Stimulated activated CD4-positive, alpha-beta T cell treated with anti-CD3 and anti-CD28 coated beads, Interleukin-1b, Interleukin-23, amount 100 ng/mL, for 48 hours (primary cell): ENCODE data around the gene PAX2.

Experiments
- DNase-seq: peaks from one replicate; pipeline ENCODE4 v3.0.0-alpha.2; 2020

The PAX2 gene

DNA sequence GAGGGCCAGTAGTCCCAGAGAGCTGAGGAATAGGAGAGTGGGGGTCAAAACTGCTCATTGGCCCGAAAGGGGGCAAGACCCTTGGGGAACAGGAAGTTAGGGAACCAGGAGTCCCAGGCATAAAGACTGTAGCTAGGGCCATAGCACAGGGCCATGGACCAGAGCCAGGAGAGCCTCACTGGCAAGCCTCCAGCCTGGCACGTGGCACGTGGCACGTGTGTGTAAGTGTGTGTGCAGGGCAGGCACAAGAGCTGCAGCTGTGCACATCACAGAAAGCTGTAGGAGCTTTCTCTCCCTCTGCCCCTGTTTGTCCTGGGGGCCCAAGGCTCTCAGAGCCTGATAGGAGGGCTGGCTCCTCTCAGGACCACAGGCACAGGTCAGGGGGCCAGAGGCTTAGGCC lies 119.6 kb downstream of the PAX2 start:
- no peak for DNase-seq

- no peak for DNase-seq
Measured at GRCh38 chr10:100866010-100866409, 120.6 kb downstream of the PAX2 start.

DNA sequence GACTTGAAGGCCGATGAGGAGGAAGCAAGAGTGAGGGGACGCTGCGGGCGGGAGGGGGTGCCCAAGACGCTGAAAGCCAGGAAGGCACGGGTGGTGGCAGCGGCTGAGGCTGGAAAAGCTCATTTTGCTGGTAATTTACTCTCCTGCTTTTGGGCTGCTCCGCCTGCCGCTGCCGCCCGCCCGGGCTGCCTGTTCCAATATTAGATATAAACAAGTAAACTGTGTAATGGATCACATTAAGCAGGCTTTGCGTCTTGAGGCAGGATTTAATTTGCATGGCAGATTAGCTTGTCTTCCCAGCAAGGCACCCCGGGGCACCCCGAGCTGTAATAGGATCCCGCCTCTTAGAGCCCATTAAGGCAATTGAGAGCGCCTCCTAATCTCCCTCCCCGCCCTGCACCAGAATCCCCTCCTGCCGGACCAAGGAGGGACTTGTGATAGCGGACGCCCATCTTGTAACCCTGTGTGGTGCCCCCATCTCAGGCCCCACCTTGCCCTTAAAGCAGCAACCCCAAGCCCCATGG lies 121.3 kb downstream of the PAX2 start:
- DNase-seq = no peak

DNA sequence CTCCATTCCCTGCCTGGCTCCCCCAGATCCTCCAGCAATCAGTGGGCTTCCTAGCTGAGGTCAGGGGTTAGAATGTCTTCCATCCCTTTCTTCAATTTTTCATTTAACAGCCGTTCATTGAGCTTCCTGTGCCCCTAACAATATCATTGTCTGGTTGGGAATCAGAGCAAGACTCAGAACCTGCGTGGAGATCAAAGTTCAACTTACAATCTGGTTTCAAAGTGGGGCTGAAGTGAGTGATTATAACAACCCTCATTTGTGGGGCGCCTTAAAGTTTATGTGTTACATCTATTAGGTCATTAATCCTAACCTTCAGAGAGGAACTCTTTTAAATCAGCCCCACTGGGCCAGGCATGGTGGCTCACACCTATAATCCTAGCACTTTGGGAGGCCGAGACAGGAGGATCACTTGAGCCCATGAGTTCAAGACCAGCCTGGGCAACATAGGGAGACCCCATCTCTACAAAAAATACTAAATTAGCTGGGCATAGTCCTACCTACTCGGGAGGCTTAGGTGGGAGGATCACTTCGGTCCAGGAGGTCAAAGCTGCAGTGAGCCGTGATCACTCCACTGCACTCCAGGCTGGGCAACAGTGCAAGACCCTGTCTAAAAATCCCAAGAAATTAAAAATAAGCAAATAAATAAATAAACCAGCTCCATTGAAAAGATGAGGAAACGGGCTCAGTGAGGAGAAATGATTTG lies 122.0 kb downstream of the PAX2 start:
- DNase-seq = no peak

DNA sequence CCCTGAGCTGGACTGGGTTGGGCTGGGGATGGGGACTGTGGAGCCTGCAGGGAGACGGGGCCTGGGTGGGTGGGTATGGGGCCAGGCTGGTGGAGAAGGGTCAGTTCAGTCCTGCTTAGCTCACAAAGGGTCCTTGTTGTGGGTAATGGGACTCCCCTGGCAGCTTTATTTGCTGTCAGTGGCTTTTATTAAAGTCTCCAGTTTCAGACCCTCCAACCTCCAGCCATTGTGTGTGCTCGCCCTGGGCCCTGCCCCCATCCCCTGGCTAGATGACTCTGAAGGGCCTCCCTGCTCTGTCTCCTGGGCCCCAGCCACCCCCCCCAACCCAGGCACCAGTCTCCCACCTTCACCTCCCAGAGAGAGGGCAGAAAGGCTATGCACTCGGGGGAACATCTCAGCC lies 123.0 kb downstream of the PAX2 start:
- DNase-seq = no peak

DNA sequence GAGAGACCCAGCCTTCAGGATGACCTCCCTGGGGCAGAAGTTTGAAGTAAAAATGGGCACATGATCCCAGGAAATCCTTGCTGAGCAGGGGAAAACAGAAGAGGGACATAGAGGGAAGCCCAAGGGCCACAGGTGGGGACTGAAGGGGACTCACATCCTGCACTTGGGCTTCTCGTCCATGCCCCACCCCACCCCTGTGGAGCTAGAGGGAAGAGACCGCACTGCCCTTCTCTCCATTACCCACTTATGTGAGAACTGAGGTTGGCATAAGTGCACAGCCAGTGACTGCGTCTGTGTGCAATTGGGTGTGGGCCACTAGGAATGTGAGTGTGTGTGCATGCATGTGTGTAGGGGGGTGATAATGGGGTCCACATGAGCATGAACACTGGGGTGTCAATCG lies 124.0 kb downstream of the PAX2 start:
- no peak for DNase-seq

- DNase-seq = peak; percentile 65
Measured at GRCh38 chr10:100872034-100872791, 126.8 kb downstream of the PAX2 start.

DNA sequence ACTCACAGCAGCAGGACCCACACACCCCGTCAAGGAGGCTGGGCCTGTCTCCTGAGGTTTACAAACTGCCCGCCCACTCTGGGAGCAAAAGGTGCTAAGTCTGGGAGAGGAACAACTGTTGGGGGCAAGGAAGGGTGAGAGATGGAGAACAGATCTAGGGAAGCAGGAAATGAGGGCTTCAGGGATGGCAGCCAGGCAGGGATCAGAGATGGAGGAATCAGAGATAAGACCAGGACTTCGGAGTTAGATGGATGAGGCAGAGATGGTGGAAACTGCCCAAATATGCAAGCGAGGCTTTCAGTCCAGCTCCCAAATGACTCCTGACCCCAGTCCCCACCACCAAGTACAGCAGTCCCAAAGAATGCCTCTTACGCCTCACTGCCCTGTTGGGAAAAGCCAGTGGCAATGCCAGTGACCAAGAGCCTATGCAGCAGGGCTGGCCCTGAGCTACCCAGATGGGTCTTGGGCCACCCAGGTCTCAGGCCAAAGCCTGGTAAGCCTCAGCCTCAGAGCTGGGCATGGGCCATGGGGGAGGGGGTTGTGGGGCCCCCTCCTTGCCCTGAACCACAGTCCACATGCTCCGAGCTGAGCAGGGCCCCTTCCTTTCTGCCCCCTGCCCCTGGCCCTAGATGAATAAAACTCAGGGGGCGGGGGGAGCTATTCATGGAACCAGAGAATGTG lies 127.9 kb downstream of the PAX2 start:
- no peak for DNase-seq

DNA sequence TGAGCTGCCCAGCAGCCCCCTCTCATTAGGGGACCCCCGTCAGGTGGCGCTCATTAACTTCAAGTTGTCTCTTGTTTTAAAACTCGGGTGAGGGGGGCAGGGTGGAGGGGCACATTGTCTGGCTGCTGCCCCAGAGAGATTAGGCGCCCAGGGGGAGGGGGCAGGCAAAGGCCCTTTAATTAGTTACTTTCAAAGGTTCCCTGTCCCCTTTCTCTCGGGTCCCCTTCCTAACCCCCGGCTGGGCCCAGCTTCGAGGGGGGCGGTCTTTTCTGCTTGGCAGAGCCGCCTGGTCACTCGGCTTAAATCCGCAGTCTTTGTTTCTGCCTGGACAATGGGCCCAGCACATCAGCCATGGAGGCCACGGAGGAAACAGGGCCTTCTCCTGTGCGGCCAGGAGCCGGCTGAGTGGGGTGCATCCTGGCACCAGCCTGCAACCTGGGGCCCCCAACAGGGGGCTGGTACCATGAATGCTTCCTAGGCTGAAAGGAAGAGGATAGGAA lies 128.5 kb downstream of the PAX2 start:
- DNase-seq = no peak

- no peak for DNase-seq
Measured at GRCh38 chr10:100874702-100875483, 129.5 kb downstream of the PAX2 start.

GRCh38 chr10:100875484-100876166 lies 130.2 kb downstream of the PAX2 start:
- DNase-seq = no peak

GRCh38 chr10:100876585-100877460 lies 131.4 kb downstream of the PAX2 start:
- no peak for DNase-seq

GRCh38 chr10:100877461-100877850 lies 132.1 kb downstream of the PAX2 start:
- DNase-seq = no peak

GRCh38 chr10:100878291-100878910 lies 133.0 kb downstream of the PAX2 start:
- DNase-seq = peak; percentile 32
